HEK293 (cell line): ENCODE data around the gene KEAP1.

Experiments
- CTCF ChIA-PET: fragments of 350-600 bp; formaldehyde crosslinking; extraction: SDS; loops from one replicate; lab custom pipeline; 2021; ENCODE audit warnings: antibody characterized with exemption; lab: Yijun Ruan, JAX
- POLR2A ChIA-PET: fragments of 300-600 bp; formaldehyde crosslinking; extraction: SDS; loops from one replicate; lab custom pipeline; 2020; ENCODE audit warnings: antibody characterized with exemption, inconsistent platforms; lab: Yijun Ruan, JAX
- H3K27ac ChIP-seq: fragments of 200-500 bp; sonication (Bioruptor generic); 2 replicates; pipeline ENCODE4 v1.5.1; 2014; ENCODE audit warnings: low read depth, low read length, control low read depth, inconsistent platforms; ENCODE audit errors: extremely low read depth
- H3K36me3 ChIP-seq, 2 experiments: fragments of 200-500 bp in 1 of 2; sonication (Bioruptor generic) in 1 of 2; 1 replicate in 1 of 2; 2 replicates in 1 of 2; pipeline ENCODE4 v1.5.1; 2014 to 2017; ENCODE audit warnings: inconsistent platforms in 2 of 2, low read length in 2 of 2; ENCODE audit not compliant: control insufficient read depth in 2 of 2, insufficient read depth in 1 of 2
- H3K4me1 ChIP-seq: fragments of 200-500 bp; sonication (Bioruptor generic); 2 replicates; pipeline ENCODE4 v1.5.1; 2014; ENCODE audit warnings: mild to moderate bottlenecking, low read length, inconsistent platforms; ENCODE audit not compliant: control insufficient read depth, insufficient read depth
- H3K4me3 ChIP-seq: 2 replicates; pipeline ENCODE4 v1.5.1; 2011; ENCODE audit warnings: low read depth, mild to moderate bottlenecking, control low read depth, low read length, moderate library complexity
- H3K9me3 ChIP-seq: fragments of 200-500 bp; sonication (Bioruptor generic); 2 replicates; pipeline ENCODE4 v1.5.1; 2014; ENCODE audit warnings: low read depth, low read length, inconsistent platforms; ENCODE audit not compliant: control insufficient read depth, insufficient read depth
- IKZF3 ChIP-seq: fragments of 450-650 bp; IDR thresholded peaks from 2 replicates; pipeline ENCODE4 v1.5.0; 2018; ENCODE audit warnings: missing biosample characterization, mild to moderate bottlenecking, missing genetic modification characterization, moderate library complexity
- PRDM10 ChIP-seq: fragments of 450-650 bp; formaldehyde crosslinking; IDR thresholded peaks from 2 replicates; pipeline ENCODE4 v1.5.1; 2016; ENCODE audit warnings: missing biosample characterization, missing genetic modification characterization
- RBAK ChIP-seq: fragments of 450-650 bp; formaldehyde crosslinking; IDR thresholded peaks from 2 replicates; pipeline ENCODE4 v1.5.1; 2016; ENCODE audit warnings: missing biosample characterization, missing genetic modification characterization
- SP7 ChIP-seq: fragments of 450-650 bp; formaldehyde crosslinking; IDR thresholded peaks from 2 replicates; pipeline ENCODE4 v1.5.1; 2016; ENCODE audit warnings: missing biosample characterization, missing genetic modification characterization
- ZEB2 ChIP-seq: fragments of 450-650 bp; formaldehyde crosslinking; IDR thresholded peaks from 2 replicates; pipeline ENCODE4 v1.5.1; 2016; ENCODE audit warnings: missing biosample characterization, missing genetic modification characterization
- ZNF138 ChIP-seq: fragments of 450-650 bp; formaldehyde crosslinking; IDR thresholded peaks from 2 replicates; pipeline ENCODE4 v1.5.1; 2016; ENCODE audit warnings: missing biosample characterization, missing genetic modification characterization, borderline replicate concordance
- ZNF157 ChIP-seq: fragments of 450-650 bp; formaldehyde crosslinking; IDR thresholded peaks from 2 replicates; pipeline ENCODE4 v1.5.1; 2016; ENCODE audit warnings: missing biosample characterization, missing genetic modification characterization
- ZNF16 ChIP-seq: fragments of 450-650 bp; formaldehyde crosslinking; IDR thresholded peaks from 2 replicates; pipeline ENCODE4 v1.5.1; 2016; ENCODE audit warnings: low read depth, missing biosample characterization, missing genetic modification characterization
- ZNF184 ChIP-seq: fragments of 450-650 bp; IDR thresholded peaks from 2 replicates; pipeline ENCODE4 v1.5.1; 2018; ENCODE audit warnings: missing biosample characterization, mild to moderate bottlenecking, missing genetic modification characterization
- ZNF221 ChIP-seq: fragments of 450-650 bp; formaldehyde crosslinking; IDR thresholded peaks from 2 replicates; pipeline ENCODE4 v1.5.1; 2017; ENCODE audit warnings: missing biosample characterization, missing genetic modification characterization, borderline replicate concordance
- ZNF223 ChIP-seq: fragments of 450-650 bp; formaldehyde crosslinking; IDR thresholded peaks from 2 replicates; pipeline ENCODE4 v1.5.1; 2016; ENCODE audit warnings: missing biosample characterization, missing genetic modification characterization
- ZNF350 ChIP-seq: fragments of 450-650 bp; formaldehyde crosslinking; IDR thresholded peaks from 2 replicates; pipeline ENCODE4 v1.5.0; 2017; ENCODE audit warnings: missing biosample characterization, mild to moderate bottlenecking, missing genetic modification characterization
- ZNF48 ChIP-seq: fragments of 450-650 bp; formaldehyde crosslinking; IDR thresholded peaks from 2 replicates; pipeline ENCODE4 v1.5.1; 2016; ENCODE audit warnings: missing biosample characterization, missing genetic modification characterization
- ZNF629 ChIP-seq: fragments of 450-650 bp; formaldehyde crosslinking; IDR thresholded peaks from 2 replicates; pipeline ENCODE4 v1.5.1; 2017; ENCODE audit warnings: missing biosample characterization, missing genetic modification characterization
- ZNF677 ChIP-seq: fragments of 450-650 bp; IDR thresholded peaks from 2 replicates; pipeline ENCODE4 v1.5.0; 2018; ENCODE audit warnings: missing biosample characterization, mild to moderate bottlenecking, missing genetic modification characterization, moderate library complexity
- ZNF747 ChIP-seq: fragments of 450-650 bp; formaldehyde crosslinking; IDR thresholded peaks from 2 replicates; pipeline ENCODE4 v1.5.1; 2016; ENCODE audit warnings: missing biosample characterization, missing genetic modification characterization
- TF ChIP-seq, protein P1 (sequence below): fragments of 450-650 bp; formaldehyde crosslinking; IDR thresholded peaks from 2 replicates; pipeline ENCODE4 v1.5.1; 2016; ENCODE audit warnings: missing biosample characterization, missing genetic modification characterization, low read depth
- TF ChIP-seq, protein P2 (sequence below): fragments of 450-650 bp; formaldehyde crosslinking; IDR thresholded peaks from 2 replicates; pipeline ENCODE4 v1.5.1; 2016; ENCODE audit warnings: missing biosample characterization, missing genetic modification characterization

The KEAP1 gene

GRCh38 chr19:10442698-10443097, 60.5 kb downstream of the KEAP1 start:
- Histone ChIP-seq H3K36me3 (no peaks in the 10 kb centered on the region), H3K27ac (no peak overlapping the region)
- POLR2A ChIA-PET = no interaction called here
- TF ChIP-seq ZNF138 (no peak), ZNF221 (tag by site-specific recombination) (no peak), ZNF157 (tag by site-specific recombination) (no peak), ZNF350 (tag by site-specific recombination) (no peak), SP7 (tag by site-specific recombination) (no peak), ZEB2 (no peak), ZNF16 (tag by site-specific recombination) (no peak), ZNF48 (tag by site-specific recombination) (no peak), ZNF747 (tag by site-specific recombination) (no peak), RBAK (tag by site-specific recombination) (no peak), ZNF184 (tag by site-specific recombination) (no peak), ZNF223 (tag by site-specific recombination) (no peak), ZNF677 (tag by site-specific recombination) (no peak)
- TF ChIP-seq, protein P1, sequence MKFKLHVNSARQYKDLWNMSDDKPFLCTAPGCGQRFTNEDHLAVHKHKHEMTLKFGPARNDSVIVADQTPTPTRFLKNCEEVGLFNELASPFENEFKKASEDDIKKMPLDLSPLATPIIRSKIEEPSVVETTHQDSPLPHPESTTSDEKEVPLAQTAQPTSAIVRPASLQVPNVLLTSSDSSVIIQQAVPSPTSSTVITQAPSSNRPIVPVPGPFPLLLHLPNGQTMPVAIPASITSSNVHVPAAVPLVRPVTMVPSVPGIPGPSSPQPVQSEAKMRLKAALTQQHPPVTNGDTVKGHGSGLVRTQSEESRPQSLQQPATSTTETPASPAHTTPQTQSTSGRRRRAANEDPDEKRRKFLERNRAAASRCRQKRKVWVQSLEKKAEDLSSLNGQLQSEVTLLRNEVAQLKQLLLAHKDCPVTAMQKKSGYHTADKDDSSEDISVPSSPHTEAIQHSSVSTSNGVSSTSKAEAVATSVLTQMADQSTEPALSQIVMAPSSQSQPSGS = no peak
- TF ChIP-seq, protein P2, sequence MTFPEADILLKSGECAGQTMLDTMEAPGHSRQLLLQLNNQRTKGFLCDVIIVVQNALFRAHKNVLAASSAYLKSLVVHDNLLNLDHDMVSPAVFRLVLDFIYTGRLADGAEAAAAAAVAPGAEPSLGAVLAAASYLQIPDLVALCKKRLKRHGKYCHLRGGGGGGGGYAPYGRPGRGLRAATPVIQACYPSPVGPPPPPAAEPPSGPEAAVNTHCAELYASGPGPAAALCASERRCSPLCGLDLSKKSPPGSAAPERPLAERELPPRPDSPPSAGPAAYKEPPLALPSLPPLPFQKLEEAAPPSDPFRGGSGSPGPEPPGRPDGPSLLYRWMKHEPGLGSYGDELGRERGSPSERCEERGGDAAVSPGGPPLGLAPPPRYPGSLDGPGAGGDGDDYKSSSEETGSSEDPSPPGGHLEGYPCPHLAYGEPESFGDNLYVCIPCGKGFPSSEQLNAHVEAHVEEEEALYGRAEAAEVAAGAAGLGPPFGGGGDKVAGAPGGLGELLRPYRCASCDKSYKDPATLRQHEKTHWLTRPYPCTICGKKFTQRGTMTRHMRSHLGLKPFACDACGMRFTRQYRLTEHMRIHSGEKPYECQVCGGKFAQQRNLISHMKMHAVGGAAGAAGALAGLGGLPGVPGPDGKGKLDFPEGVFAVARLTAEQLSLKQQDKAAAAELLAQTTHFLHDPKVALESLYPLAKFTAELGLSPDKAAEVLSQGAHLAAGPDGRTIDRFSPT = no peak
- TF ChIP-seq, all 188 proteins: peak for 0
- CTCF ChIA-PET = no interaction called here
- no peaks in the 10 kb centered on the region for H3K9me3 ChIP-seq
- H3K4me1 ChIP-seq = no peaks in the 10 kb centered on the region
- H3K4me3 ChIP-seq = no peak overlapping the region

- H3K27ac ChIP-seq = no peak overlapping the region
- no peak overlapping the region for H3K4me3 ChIP-seq
- ChIA-PET POLR2A (no interaction called here), CTCF (interaction anchor here (0.5 to 2.5 kb wide), 2 partner anchors 15 to 261 kb away, joined by 3 to 7 read pairs; no protein-coding TSS in a partner anchor)
- no peaks in the 10 kb centered on the region for H3K36me3 ChIP-seq
- H3K4me1 ChIP-seq = no peaks in the 10 kb centered on the region
- H3K9me3 ChIP-seq = no peaks in the 10 kb centered on the region
- no peak for TF ChIP-seq ZNF629
- no peak for TF ChIP-seq IKZF3 (tag by site-specific recombination)
- peak; percentile 72 for TF ChIP-seq PRDM10 (tag by site-specific recombination)
Measured at GRCh38 chr19:10439588-10439987, 63.6 kb downstream of the KEAP1 start.
